B cell (primary cell): ENCODE data around the gene FHIT.

Experiments used
- EZH2 ChIP-seq: IDR thresholded peaks from 2 replicates; pipeline ENCODE4 v1.6.1; 2012; ENCODE audit warnings: borderline replicate concordance, low read depth, mild to moderate bottlenecking, moderate library complexity, low read length; ENCODE audit not compliant: insufficient read depth, poor library complexity, severe bottlenecking
- TF ChIP-seq, protein P1 (sequence below): fragments of 200-600 bp; IDR thresholded peaks from one replicate; pipeline ENCODE4 v1.8.0; 2022; ENCODE audit warnings: antibody characterized with exemption, mild to moderate bottlenecking

DNA sequence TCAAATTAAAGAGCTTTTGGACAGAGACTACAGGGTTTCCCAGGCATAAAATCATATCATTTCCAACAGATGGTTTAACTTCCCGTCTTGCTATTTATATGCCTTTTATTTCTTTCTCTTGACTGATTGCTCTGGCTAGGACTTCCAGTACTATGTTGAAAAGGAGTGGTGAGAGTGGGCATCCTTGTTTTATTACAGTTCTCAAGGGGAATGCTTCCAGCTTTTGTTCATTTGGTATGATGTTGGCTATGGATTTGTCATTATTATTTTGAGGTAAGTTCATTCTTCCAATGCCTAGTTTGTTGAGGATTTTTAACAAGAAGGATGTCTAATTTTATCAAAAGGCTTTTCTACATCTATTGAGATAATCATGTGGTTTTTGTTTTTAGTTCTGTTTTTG is 1304.9 kb downstream of the FHIT start:
- TF ChIP-seq, protein P1, sequence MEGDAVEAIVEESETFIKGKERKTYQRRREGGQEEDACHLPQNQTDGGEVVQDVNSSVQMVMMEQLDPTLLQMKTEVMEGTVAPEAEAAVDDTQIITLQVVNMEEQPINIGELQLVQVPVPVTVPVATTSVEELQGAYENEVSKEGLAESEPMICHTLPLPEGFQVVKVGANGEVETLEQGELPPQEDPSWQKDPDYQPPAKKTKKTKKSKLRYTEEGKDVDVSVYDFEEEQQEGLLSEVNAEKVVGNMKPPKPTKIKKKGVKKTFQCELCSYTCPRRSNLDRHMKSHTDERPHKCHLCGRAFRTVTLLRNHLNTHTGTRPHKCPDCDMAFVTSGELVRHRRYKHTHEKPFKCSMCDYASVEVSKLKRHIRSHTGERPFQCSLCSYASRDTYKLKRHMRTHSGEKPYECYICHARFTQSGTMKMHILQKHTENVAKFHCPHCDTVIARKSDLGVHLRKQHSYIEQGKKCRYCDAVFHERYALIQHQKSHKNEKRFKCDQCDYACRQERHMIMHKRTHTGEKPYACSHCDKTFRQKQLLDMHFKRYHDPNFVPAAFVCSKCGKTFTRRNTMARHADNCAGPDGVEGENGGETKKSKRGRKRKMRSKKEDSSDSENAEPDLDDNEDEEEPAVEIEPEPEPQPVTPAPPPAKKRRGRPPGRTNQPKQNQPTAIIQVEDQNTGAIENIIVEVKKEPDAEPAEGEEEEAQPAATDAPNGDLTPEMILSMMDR: no peak
- no peak for TF ChIP-seq EZH2
